Activated T-helper 1 cell treated with anti-CD3 and anti-CD28 coated beads, Interleukin-12 subunit alpha, Interleukin-12 subunit beta, Interleukin-2, Interleukin-4 antibody, amounts not matched to agents 30 ng/mL and 10 ng/mL and 1 ng/mL, durations not matched to agents 14 hours and 24 hours and 36 hours (primary cell): ENCODE data around the gene TEAD4. TPM values are rescaled to one million over a fixed set of nuclear protein-coding genes. Genes with fewer than 3 reads are reported as not detected.
"Not testable (repeated sequence)": the region's sequence is repeated elsewhere in the genome, so short reads cannot be mapped to it uniquely, and the experiment has no call there.

Experiments used
- DNase-seq: peaks from one replicate; pipeline ENCODE4 v3.0.0; 2021; ENCODE audit warnings: low spot score
- H3K27ac Mint-ChIP-seq: one replicate; pipeline ENCODE4 v1.8.0; 2021; ENCODE audit warnings: mild to moderate bottlenecking, mixed read lengths
- H3K27me3 Mint-ChIP-seq: one replicate; pipeline ENCODE4 v1.8.0; 2022; ENCODE audit warnings: mild to moderate bottlenecking, moderate library complexity, mixed read lengths; ENCODE audit not compliant: insufficient read depth
- H3K36me3 Mint-ChIP-seq: one replicate; pipeline ENCODE4 v1.8.0; 2021; ENCODE audit warnings: low read depth, mixed read lengths
- H3K4me1 Mint-ChIP-seq: one replicate; pipeline ENCODE4 v1.8.0; 2021; ENCODE audit warnings: low read depth, mixed read lengths
- H3K4me3 Mint-ChIP-seq: one replicate; pipeline ENCODE4 v1.8.0; 2021; ENCODE audit warnings: mild to moderate bottlenecking, moderate library complexity, mixed read lengths
- H3K9me3 Mint-ChIP-seq: one replicate; pipeline ENCODE4 v1.8.0; 2021; ENCODE audit warnings: mixed read lengths
- intact Hi-C: fragments of 100-400 bp; cut with micrococcal nuclease; formaldehyde crosslinking; loops from one replicate; pipeline ENCODE4 v1.15.1; 2024
- total RNA-seq: library from RNA; stranded (reverse); gene quantifications from 2 replicates; pipeline ENCODE4 v1.2.3, GENCODE V29; 2022

The TEAD4 gene
- total RNA-seq, 1 donor from 2014 or later, result 11.5 TPM

DNA sequence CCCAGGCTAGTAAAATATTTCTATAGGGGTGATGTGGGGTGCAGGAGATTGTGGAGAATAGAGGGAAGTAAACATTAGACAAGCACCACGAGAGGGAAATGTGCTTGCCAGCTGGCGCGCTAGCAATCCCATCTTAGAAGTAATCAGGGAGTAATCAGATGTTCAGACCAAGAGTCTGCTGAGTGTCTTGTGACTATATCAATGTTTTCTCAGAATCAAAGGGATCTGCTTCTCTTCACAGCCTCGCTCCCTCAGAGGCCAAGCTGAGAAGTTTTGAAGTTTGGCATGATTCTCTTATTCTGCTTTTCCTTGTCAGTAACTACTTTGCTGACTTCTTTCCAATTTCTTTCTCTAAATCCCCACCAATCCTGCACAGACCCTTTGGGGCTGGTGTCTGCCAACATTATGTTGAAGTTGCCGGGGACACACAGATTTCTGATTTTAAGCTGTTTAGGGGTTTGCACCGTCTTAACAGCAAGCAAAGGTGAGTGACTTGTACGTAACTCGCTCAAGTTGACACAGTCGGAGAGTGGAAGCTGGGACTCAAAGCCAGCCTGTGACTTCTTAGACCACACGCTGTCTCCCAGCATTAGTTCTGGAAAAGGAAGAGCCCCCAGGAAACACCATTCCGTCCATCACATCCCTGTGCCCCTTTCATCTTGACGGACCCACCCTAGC, 96.0 kb downstream of the TEAD4 start:
- no peak overlapping the region for H3K27ac Mint-ChIP-seq
- H3K4me1 Mint-ChIP-seq, result no peaks in the 10 kb centered on the region
- H3K36me3 Mint-ChIP-seq, result no peaks in the 10 kb centered on the region
- peaks cover 16% of the 10 kb centered on the region for H3K27me3 Mint-ChIP-seq
- H3K9me3 Mint-ChIP-seq, result no peaks in the 10 kb centered on the region
- no peak overlapping the region for H3K4me3 Mint-ChIP-seq
- no peak for DNase-seq
- intact Hi-C loops, result no loop called here

DNA sequence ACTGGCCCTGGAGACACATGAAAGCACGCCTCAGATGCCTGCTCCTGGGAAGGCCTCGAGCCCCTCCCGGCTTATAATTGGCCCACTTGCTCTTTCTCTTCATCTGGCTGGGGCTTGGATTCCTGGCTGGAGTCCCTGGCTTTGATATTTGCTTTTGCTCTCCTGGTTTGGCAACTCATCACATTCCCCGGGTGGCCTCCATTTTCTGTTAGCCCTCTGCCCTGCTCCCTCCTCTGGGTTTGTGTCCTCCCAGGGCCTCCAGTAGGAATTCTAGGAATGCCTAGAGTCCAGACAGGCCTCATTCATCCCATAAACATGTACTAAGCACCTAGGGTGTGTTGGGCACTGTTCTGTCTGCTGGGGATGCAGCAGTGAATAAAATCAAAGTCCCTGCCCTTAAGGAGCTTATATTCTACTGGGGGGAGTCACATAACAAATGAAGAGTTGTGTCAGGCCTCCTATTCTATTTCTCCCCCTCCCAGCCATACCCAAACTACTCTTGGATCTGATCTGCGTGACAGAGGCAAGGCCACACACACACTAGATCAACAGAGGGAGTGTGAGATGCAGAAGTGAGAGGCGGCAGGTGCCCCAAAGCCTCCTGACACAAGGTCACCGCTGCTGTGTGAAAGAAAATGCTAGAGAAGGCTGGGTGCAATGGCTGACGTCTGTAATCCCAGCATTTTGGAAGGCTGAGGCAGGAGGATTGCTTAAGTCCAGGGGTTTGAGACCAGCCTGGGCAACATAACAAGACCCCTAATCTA, 96.7 kb downstream of the TEAD4 start:
- Mint-ChIP-seq H3K4me1 (no peaks in the 10 kb centered on the region), H3K27ac (no peak overlapping the region), H3K36me3 (no peaks in the 10 kb centered on the region), H3K9me3 (no peaks in the 10 kb centered on the region), H3K4me3 (no peak overlapping the region), H3K27me3 (peaks cover 15% of the 10 kb centered on the region)
- intact Hi-C loops, result no loop called here
- no peak for DNase-seq

DNA sequence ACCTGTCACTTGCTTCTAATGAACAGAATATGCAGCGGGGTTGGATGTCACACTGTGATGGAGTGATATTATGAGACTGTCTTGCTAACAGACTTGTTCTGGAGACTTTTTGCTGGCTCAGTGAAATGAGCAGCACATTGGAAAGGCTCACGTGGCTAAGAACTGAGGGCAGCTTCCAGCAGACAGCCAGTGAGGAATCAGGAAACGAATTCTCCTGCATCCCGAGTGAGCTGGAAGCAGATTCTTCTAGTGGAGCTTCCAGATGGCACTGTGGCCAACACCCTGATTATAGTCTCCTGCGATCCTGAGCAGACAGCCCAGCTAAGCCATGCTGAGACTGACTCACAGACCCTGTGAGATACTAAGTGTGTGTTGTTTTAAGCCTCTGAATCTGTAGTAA, 101.9 kb downstream of the TEAD4 start:
- peaks cover 7% of the 10 kb centered on the region for H3K27me3 Mint-ChIP-seq
- no peak overlapping the region for H3K27ac Mint-ChIP-seq
- intact Hi-C loops, result no loop called here
- H3K36me3 Mint-ChIP-seq, result no peaks in the 10 kb centered on the region
- no peak for DNase-seq
- no peaks in the 10 kb centered on the region for H3K9me3 Mint-ChIP-seq
- no peaks in the 10 kb centered on the region for H3K4me1 Mint-ChIP-seq
- H3K4me3 Mint-ChIP-seq, result no peak overlapping the region

DNA sequence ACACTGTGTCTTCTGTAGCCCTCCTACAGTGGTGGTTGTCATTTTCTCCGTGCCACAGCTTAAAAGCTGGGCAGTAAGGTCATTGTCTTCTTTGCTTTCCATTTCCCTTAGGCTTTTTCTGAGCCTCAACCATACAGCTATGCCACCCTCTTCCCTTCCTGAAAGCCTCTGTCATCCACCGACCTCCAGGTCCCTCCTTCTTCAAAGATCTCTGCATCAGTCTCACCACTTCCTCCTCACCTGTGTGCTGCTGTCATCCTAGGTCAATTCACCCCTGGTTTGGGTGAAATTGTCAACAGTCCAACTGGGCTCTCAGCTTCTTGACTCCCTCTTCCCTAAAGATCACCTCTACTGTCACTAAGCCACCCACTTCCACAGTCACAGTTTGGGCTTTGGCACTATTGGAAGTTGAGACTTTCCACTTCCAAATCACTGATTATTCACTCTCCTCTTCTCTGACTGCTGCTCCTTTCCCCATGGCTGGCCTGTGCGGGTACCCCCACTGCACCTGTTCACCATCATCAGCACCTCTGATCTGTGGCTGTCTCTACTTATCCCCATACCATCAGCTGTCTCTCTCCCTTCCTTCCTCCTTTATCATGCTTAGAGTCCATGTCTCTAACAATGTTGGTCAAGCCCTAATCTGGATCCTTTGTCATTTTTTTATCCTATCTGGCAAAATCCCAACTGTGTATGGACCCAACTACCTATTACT, 102.5 kb downstream of the TEAD4 start:
- no peaks in the 10 kb centered on the region for H3K4me1 Mint-ChIP-seq
- no peaks in the 10 kb centered on the region for H3K36me3 Mint-ChIP-seq
- H3K27ac Mint-ChIP-seq, result no peak overlapping the region
- no peaks in the 10 kb centered on the region for H3K9me3 Mint-ChIP-seq
- intact Hi-C loops, result no loop called here
- H3K4me3 Mint-ChIP-seq, result no peak overlapping the region
- H3K27me3 Mint-ChIP-seq, result peaks cover 3% of the 10 kb centered on the region
- DNase-seq, result no peak

DNA sequence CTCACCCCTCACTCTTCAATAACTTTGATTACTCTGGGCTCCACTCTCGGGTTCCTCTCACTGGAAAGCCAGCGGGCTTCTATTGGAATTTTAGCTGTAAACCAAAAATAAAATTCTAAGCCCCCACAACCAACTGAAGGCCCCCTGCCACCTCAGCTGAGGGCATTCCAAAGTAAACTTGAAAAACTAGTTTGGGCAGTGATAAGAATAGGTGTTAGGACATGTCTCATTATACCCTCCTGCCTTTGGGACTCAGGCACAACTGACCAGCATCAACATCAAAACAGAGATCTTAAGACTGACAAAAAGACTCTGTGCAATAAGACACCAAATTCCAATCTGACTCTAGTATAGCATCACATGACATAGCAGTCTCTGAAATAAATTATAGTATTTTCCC, 106.1 kb downstream of the TEAD4 start:
- H3K27ac Mint-ChIP-seq, result no peak overlapping the region
- no peaks in the 10 kb centered on the region for H3K36me3 Mint-ChIP-seq
- H3K4me3 Mint-ChIP-seq, result no peak overlapping the region
- intact Hi-C loops, result no loop called here
- no peaks in the 10 kb centered on the region for H3K4me1 Mint-ChIP-seq
- no peak for DNase-seq
- no peaks in the 10 kb centered on the region for H3K9me3 Mint-ChIP-seq
- H3K27me3 Mint-ChIP-seq, result peaks cover 3% of the 10 kb centered on the region

DNA sequence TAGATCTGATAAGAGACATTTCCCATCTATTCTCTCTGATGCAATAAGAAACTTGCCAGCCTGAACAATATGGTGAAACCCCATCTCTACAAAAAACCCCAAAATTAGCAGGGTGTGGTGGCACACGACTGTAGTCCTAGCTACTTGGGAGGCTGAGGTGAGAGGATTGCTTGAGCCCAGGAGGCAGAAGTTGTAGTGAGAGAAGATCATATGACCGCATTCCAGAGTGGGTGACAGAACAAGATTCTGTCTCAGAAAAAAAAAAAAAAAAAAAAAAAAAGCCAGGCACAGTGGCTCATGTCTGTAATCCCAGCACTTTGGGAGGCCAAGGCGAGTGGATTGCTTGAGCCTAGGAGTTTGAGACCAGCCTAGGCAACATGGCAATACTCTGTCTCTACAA, 106.6 kb downstream of the TEAD4 start:
- H3K4me3 Mint-ChIP-seq, H3K27me3 Mint-ChIP-seq, H3K9me3 Mint-ChIP-seq, DNase-seq, intact Hi-C loops, H3K27ac Mint-ChIP-seq, H3K36me3 Mint-ChIP-seq, H3K4me1 Mint-ChIP-seq: not testable (repeated sequence)

DNA sequence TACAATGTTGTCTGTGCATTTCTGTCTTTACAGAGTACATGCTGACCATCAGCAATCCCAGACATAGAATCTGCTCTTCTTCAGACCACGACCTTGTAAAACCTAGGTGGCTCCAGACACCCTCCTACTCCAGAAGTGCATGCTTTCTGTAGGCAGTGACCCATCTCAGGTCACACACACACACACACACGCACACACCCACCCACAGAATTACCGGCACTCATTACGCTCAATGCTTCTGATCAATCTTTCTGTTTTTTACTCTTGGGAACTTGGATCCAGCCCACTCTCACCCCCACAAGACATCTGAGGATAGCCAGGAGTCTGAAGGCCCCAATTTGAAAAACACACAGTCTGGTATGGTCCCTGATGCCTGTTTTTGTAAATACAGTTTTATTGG, 110.5 kb downstream of the TEAD4 start:
- H3K4me3 Mint-ChIP-seq, result no peak overlapping the region
- intact Hi-C loops, result no loop called here
- H3K9me3 Mint-ChIP-seq, result no peaks in the 10 kb centered on the region

DNA sequence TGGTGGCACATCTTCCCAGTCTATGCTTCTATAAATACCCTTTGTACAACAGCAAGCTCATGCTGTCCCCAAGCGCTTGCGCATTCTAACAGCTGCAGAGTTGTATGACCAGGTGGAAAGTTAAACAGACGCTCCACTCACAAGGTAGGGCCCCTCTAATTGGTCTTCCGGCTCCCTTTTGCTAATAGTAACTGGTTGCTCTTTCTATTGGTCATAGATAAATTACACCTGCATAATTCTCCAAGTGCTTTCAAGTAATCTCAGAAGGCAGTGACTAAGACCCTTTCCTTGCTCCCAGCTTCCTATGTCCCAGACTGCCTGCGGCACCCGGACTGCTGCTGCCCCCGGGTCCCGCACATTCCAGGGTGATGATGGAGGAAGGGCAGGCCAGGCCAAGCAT, 111.9 kb downstream of the TEAD4 start:
- intact Hi-C loops, result no loop called here
- Mint-ChIP-seq H3K4me3 (no peak overlapping the region), H3K4me1 (peaks cover 10% of the 10 kb centered on the region), H3K36me3 (no peaks in the 10 kb centered on the region), H3K27me3 (peaks cover 16% of the 10 kb centered on the region), H3K27ac (no peak overlapping the region), H3K9me3 (no peaks in the 10 kb centered on the region)
- DNase-seq, result no peak

More for the DNA sequence above, 110.5 kb downstream of the TEAD4 start:
- DNase-seq, result no peak
- H3K36me3 Mint-ChIP-seq, result no peaks in the 10 kb centered on the region
- no peak overlapping the region for H3K27ac Mint-ChIP-seq
- peaks cover 12% of the 10 kb centered on the region for H3K27me3 Mint-ChIP-seq
- H3K4me1 Mint-ChIP-seq, result peaks cover 10% of the 10 kb centered on the region

DNA sequence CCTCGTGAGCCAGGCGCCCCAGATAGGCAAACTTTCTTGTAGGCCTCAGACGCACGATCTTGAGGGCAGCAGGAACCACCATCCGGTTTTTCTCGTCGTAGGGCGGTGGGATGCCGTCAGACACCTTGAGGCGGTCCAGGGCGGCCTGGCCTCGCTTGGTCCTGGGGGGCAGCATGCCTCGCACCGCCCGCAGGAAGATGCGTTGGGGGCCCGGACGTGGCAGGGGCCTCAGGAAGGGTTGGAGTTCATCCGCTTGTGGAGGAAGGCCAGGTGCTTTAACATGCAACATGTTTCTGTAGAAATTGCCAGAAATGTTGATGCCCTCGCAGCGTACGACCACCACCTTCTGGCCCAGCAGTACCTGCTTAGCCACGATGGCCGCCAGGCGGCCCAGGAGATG, 112.5 kb downstream of the TEAD4 start:
- H3K4me1 Mint-ChIP-seq, result peaks cover 10% of the 10 kb centered on the region
- intact Hi-C loops, result no loop called here
- H3K9me3 Mint-ChIP-seq, result no peaks in the 10 kb centered on the region
- no peak for DNase-seq
- no peaks in the 10 kb centered on the region for H3K36me3 Mint-ChIP-seq
- no peak overlapping the region for H3K4me3 Mint-ChIP-seq
- no peak overlapping the region for H3K27ac Mint-ChIP-seq
- peaks cover 17% of the 10 kb centered on the region for H3K27me3 Mint-ChIP-seq

DNA sequence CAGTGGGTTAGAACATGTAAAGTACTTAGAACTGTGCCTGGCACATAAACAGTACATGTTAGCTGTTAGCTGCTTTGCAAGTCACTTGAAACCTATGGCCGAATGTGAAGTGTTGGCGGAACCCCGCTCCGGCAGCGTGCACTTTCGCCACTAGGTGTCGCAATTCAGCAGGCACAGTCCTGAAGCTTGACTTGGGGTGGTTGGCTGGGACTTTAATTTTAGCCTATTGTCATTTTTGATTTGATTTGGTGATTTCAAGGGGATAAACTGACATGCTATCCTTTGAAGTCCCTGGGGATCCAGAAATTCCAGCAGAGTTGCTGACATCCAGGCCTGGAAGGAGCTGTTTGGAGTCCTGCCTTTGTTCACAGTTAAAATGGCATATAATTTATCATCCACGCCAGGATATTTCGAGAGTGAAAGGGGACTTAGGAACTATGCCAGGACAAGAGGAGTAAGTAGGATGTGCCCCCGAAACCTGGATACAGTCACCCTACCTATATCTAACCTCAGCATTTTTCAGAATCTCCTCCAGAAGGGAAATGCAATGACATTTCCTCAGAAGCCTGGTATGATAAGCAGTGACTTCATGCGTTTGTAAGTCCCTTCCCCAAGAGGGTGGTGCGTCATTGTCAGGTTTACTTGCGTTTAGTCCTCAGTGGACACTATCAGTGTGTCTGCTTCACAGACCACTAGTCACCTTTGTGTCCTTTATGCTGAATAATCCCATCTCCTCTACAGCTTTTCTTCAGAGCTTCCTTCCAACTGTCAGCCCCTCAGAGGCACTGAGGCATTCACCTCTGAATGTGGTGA, 114.4 kb downstream of the TEAD4 start:
- Mint-ChIP-seq H3K27ac (no peak overlapping the region), H3K4me1 (peaks cover 10% of the 10 kb centered on the region), H3K4me3 (peak overlapping the region; percentile 15), H3K36me3 (no peaks in the 10 kb centered on the region), H3K9me3 (no peaks in the 10 kb centered on the region), H3K27me3 (peaks cover 27% of the 10 kb centered on the region)
- intact Hi-C loops, result loop anchor here (1.0 kb wide), 2 partner anchors 130 to 202 kb away; no protein-coding TSS in a partner anchor
- peak; percentile 71 for DNase-seq

DNA sequence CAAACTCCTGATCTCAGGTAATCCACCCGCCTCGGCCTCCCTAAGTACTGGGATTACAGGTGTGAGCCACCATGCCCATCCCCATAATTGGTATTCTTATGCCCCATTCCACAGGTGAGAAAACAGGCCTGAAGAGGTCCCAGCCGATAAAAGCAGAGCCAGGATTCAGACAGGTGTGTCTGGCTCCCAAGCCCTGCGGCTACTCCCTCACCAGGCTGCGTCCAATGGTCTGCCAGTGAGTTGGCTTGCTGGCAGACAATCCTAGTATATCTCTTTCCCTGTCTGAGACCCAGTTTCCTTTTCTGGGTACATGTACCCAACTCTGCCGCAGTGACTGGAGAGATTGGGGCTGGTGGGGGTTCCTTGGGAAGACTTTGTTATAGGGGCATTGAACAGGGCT, 116.1 kb downstream of the TEAD4 start:
- no peak overlapping the region for H3K27ac Mint-ChIP-seq
- H3K36me3 Mint-ChIP-seq, result no peaks in the 10 kb centered on the region
- peaks cover 10% of the 10 kb centered on the region for H3K4me1 Mint-ChIP-seq
- peak overlapping the region; percentile 34 for H3K4me3 Mint-ChIP-seq
- DNase-seq, result no peak
- H3K27me3 Mint-ChIP-seq, result peaks cover 35% of the 10 kb centered on the region
- intact Hi-C loops, result loop anchor here (5.0 kb wide), 1 partner anchor 1247 kb away; the partner anchor contains the start of gene TIGAR
- H3K9me3 Mint-ChIP-seq, result no peaks in the 10 kb centered on the region

DNA sequence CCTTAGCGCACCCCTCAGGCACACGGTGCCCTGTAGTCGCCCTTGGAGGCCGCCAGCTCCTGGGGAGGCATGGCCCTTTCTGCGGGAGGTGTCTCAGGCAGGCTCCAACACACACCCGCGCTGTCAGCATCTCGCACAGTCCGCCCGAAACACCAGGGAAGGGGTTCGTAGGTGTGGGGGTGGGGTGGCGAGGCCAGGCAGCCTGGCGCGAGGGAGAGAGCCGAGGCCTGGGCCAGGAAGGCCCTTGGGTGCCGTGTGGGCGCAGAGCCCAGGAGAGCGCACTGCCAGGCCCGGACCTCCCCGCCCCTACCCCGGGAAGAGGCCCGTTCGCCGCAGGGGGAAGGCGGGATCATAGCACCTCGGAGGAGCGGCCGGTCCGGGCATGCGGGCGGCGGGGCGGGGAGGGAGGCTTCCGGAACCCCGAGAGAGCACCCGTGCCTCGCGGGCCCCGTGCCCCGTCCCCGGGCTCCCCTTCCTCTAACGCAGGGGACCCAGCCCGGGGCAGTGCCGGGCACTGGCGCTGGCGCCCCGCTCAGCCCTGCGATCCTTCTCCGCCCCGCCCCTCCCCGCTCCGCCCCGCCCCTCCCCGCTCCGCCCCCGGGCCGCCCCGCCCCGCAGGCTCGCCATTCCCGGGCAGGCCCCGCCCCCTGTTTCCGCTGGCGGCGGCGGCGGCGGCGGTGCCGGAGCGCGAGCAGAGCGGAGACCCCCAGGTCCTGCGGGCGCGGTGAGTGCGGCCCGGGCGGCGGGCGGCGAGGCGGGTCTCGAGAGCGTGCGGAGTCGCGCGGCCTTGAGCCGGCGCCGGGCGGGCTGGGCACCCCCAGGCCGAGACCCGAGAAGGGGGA, 117.8 kb downstream of the TEAD4 start, which contains the start of gene TSPAN9:
Gene TSPAN9, plus strand, starts transcription at position 650 of the 842 bp plus-strand sequence. CDS start 123,815 bp downstream, outside the sequence.
- intact Hi-C loops, result loop anchor here (2.0 to 5.0 kb wide), 3 partner anchors 186 to 1245 kb away; partner anchors contain the start of genes ITFG2, TIGAR and TULP3
- no peaks in the 10 kb centered on the region for H3K9me3 Mint-ChIP-seq

More for the DNA sequence above, 117.8 kb downstream of the TEAD4 start, which contains the start of gene TSPAN9:
- Mint-ChIP-seq H3K27ac (no peak within 1 kb of the TSS), H3K36me3 (no peaks in the 10 kb centered on the region), H3K4me3 (peak within 1 kb of the TSS; percentile 80), H3K4me1 (peaks cover 10% of the 10 kb centered on the region), H3K27me3 (peaks cover 39% of the 10 kb centered on the region)
- DNase-seq, result peak; percentile 55
